Measurements from ENCODE around the gene RALGPS2. TPM values are rescaled to one million over a fixed set of nuclear protein-coding genes. Genes with fewer than 3 reads are reported as not detected.

The RALGPS2 gene
- total and polyA plus RNA-seq, 11 donors = 1.6 to 12.7 (median 8.0) TPM

DNA sequence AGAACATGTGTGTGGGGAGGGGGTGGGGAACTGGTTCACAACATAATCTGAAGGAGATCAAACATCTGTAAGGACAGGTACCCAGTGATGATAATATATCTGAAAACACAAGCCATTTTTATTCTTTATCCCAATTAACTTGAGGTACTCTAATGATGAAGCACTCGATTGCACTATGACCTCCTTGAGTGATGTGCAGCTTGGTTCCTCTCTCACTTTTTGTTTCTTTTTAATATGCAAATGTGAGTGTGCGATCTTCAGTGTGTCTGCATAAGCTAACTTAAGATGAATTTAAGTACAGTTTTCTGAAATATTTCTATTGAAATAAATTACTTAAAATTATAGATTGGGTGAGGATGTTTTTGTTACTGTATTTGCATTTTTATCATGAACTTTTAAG, 196.5 kb downstream of the RALGPS2 start:
- TF ChIP-seq, protein P1, sequence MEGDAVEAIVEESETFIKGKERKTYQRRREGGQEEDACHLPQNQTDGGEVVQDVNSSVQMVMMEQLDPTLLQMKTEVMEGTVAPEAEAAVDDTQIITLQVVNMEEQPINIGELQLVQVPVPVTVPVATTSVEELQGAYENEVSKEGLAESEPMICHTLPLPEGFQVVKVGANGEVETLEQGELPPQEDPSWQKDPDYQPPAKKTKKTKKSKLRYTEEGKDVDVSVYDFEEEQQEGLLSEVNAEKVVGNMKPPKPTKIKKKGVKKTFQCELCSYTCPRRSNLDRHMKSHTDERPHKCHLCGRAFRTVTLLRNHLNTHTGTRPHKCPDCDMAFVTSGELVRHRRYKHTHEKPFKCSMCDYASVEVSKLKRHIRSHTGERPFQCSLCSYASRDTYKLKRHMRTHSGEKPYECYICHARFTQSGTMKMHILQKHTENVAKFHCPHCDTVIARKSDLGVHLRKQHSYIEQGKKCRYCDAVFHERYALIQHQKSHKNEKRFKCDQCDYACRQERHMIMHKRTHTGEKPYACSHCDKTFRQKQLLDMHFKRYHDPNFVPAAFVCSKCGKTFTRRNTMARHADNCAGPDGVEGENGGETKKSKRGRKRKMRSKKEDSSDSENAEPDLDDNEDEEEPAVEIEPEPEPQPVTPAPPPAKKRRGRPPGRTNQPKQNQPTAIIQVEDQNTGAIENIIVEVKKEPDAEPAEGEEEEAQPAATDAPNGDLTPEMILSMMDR (IDR thresholded peaks at IDR 0.05) = no peak
- no peak for TF ChIP-seq POLR2A (IDR thresholded peaks at IDR 0.05)
- DNase-seq (no peak), ATAC-seq (no peak)
- H3K27ac ChIP-seq = no peak overlapping the region
- WGBS, 4 donors = 92 to 96% (median 94%) methylated on average over 2 of the region's 2 CpGs
- H3K36me3 ChIP-seq = peaks cover 0 to 7% (median 0%) of the 10 kb centered on the region in 9 donors
- H3K27me3 ChIP-seq = no peaks in the 10 kb centered on the region
- peaks cover 0 to 15% (median 2%) of the 10 kb centered on the region in 12 donors for H3K4me1 ChIP-seq
- H3K9me3 ChIP-seq = peaks cover 0 to 18% (median 3%) of the 10 kb centered on the region in 12 donors
- intact Hi-C loops (cut with DNase I) = no loop called here
- no peak overlapping the region for H3K4me3 ChIP-seq

DNA sequence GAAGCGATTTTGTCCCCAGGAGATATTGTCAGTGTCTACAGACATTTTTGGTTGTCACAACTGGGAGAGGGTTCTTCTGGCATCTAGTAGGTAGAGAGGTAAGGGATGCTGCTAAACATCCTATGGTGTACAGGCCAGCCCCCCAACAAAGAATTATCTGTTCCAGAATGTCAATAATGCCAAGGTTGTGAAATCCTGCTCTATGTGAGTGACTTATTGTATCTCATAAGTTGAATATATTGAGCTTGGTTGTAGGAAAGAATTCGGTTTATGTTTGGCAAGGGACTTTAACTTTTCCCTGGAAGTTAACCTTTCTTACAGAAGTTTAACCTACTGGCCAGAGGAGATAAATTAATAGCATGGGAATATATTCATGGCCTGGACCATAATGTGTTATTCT, 198.5 kb downstream of the RALGPS2 start:
- Histone ChIP-seq H3K27me3 (no peaks in the 10 kb centered on the region), H3K36me3 (no peaks in the 10 kb centered on the region), H3K4me3 (no peak overlapping the region), H3K4me1 (peaks cover 0 to 18% (median 0%) of the 10 kb centered on the region in 12 donors), H3K27ac (no peak overlapping the region), H3K9me3 (peaks cover 0 to 18% (median 3%) of the 10 kb centered on the region in 12 donors)
- 87 to 96% (median 92%) methylated on average over 2 of the region's 2 CpGs for WGBS, 4 donors
- DNase-seq = no peak
- ATAC-seq = no peak
- TF ChIP-seq, protein P1 (IDR thresholded peaks at IDR 0.05) = no peak
- TF ChIP-seq POLR2A (IDR thresholded peaks at IDR 0.05) = no peak
- intact Hi-C loops (cut with DNase I) = no loop called here

DNA sequence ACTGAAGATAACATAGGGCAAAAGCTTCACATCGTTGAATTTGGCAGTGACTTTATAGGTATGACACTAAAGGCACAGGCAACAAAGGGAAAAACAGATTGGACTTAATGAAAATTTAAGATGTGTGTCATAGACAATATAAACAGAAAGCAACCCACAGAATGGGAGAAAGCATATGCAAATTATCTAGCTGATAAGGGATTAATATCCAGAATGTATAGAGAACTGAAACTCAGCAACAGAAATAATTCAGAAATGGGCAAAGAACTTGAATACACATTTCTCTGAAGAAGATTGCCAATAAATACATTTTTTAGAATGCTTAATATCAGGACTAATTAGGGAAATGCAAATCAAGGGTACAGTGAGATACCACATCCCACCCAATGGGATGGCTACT, 201.0 kb downstream of the RALGPS2 start:
- no peak for DNase-seq
- Histone ChIP-seq H3K4me1 (peaks cover 0 to 24% (median under 1%) of the 10 kb centered on the region in 12 donors), H3K27ac (no peak overlapping the region), H3K4me3 (no peak overlapping the region), H3K27me3 (no peaks in the 10 kb centered on the region), H3K36me3 (no peaks in the 10 kb centered on the region), H3K9me3 (peaks cover 0 to 18% (median 3%) of the 10 kb centered on the region in 12 donors)
- WGBS, 4 donors = 71 to 85% (median 78%) methylated on average over 1 of the region's 1 CpG
- TF ChIP-seq, protein P1 (IDR thresholded peaks at IDR 0.05) = no peak
- TF ChIP-seq POLR2A (IDR thresholded peaks at IDR 0.05) = no peak
- ATAC-seq = no peak
- intact Hi-C loops (cut with DNase I) = no loop called here

DNA sequence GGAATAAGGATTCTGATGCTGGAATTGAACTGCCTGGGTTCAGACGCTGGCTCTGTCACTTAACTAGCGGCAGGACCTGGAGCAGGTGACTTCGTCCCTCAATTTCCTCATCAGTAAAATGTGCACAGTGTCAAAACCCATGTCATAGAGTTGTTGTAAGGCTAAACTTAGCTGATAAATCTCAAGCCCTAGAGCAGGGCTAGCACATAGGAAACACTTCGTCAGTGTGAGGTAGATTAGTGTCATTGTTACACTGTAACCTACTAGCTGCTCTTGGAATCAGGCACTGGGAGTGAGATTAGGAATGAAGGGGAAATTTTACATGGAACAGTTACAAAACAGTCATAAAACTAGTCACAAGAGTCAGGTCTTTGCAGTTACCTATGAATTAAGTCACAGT, 202.0 kb downstream of the RALGPS2 start:
- Histone ChIP-seq H3K27ac (peak overlapping the region in 3 of 12 donors; percentile 5 to 92 (median 45)), H3K4me1 (peaks cover 0 to 34% (median 9%) of the 10 kb centered on the region in 12 donors), H3K36me3 (no peaks in the 10 kb centered on the region), H3K27me3 (no peaks in the 10 kb centered on the region), H3K4me3 (no peak overlapping the region), H3K9me3 (peaks cover 0 to 18% (median 3%) of the 10 kb centered on the region in 12 donors)
- 53 to 73% (median 70%) methylated on average over 4 of the region's 4 CpGs for WGBS, 4 donors
- intact Hi-C loops (cut with DNase I) = no loop called here
- TF ChIP-seq, protein P1 (IDR thresholded peaks at IDR 0.05) = no peak
- TF ChIP-seq POLR2A (IDR thresholded peaks at IDR 0.05) = no peak
- ATAC-seq (peak; percentile 42 to 93 (median 84)), DNase-seq (no peak)
